Measurements from ENCODE around the gene SPATA31C2.
"Not testable (repeated sequence)": the region's sequence is repeated elsewhere in the genome, so short reads cannot be mapped to it uniquely, and the experiment has no call there.

SPATA31C2 gene

GRCh38 chr9:88123413-88123812 lies 14.9 kb downstream of the SPATA31C2 start:
- not testable (repeated sequence) for H3K4me3 ChIP-seq (ENCODE audit: insufficient read depth, low read length, poor library complexity, severe bottlenecking); H3K27ac ChIP-seq (ENCODE audit: low read depth, low read length); H3K27me3 ChIP-seq (ENCODE audit: low read length); H3K79me2 ChIP-seq (ENCODE audit: insufficient read depth, low read length); H3F3A ChIP-seq (ENCODE audit: insufficient read depth); H4K20me1 ChIP-seq (ENCODE audit: low read depth, low read length); H3K4me2 ChIP-seq (ENCODE audit: low read depth, low read length, poor library complexity, severe bottlenecking); H3K9me2 ChIP-seq (replicated peaks; ENCODE audit: insufficient read depth, low read length); H3K36me3 ChIP-seq (ENCODE audit: low read length); H3K9me3 ChIP-seq (ENCODE audit: insufficient read depth, low read length); H3K9ac ChIP-seq (ENCODE audit: low read length); H2AFZ ChIP-seq (ENCODE audit: low read depth, low read length, severe bottlenecking)

GRCh38 chr9:88118121-88118520 lies 20.2 kb downstream of the SPATA31C2 start:
- not testable (repeated sequence) for H3K27ac ChIP-seq (ENCODE audit: low read depth, low read length); H3K79me2 ChIP-seq (ENCODE audit: insufficient read depth, low read length); H3F3A ChIP-seq (ENCODE audit: insufficient read depth); H3K36me3 ChIP-seq (ENCODE audit: low read length); H3K9ac ChIP-seq (ENCODE audit: low read length); H3K9me3 ChIP-seq (ENCODE audit: insufficient read depth, low read length); H4K20me1 ChIP-seq (ENCODE audit: low read depth, low read length); H2AFZ ChIP-seq (ENCODE audit: low read depth, low read length, severe bottlenecking); H3K4me3 ChIP-seq (ENCODE audit: insufficient read depth, low read length, poor library complexity, severe bottlenecking); H3K4me2 ChIP-seq (ENCODE audit: low read depth, low read length, poor library complexity, severe bottlenecking); H3K27me3 ChIP-seq (ENCODE audit: low read length); H3K9me2 ChIP-seq (replicated peaks; ENCODE audit: insufficient read depth, low read length)

DNA sequence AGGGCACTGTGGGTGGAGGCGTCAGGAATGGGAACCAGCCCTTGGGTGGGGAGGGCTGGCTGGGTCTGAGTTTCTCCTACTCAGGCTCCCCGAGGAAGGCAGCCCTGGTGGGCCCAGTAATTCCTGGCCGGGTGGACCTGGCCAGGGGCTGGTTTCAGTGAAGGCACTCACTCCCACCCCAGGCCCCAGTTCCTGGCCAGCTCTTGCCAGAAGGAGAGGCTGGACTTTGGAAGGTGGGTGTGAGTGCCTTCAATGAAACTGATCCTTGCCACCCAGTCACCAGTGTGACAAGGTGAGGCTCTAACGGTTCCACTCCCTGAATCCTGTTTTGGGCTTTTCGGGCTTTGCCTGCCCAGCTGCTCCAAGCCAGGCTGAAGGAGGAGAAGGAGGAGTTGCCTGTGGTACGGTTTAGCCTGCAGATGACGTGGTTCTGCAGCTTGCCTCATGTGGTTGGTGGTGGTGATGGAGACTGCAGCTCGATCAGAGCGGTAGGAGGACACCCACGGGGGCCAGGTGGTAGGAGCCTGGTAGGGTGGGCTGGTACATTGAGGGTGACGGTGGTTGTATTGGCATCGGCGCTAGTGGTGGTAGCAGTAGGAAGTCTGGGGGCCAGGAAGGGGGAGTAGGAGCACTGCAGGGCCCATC lies 23.2 kb downstream of the SPATA31C2 start:
- not testable (repeated sequence) for H3F3A ChIP-seq (ENCODE audit: insufficient read depth); H3K4me2 ChIP-seq (ENCODE audit: low read depth, low read length, poor library complexity, severe bottlenecking); H4K20me1 ChIP-seq (ENCODE audit: low read depth, low read length); H3K27me3 ChIP-seq (ENCODE audit: low read length); H3K9ac ChIP-seq (ENCODE audit: low read length); H3K9me3 ChIP-seq (ENCODE audit: insufficient read depth, low read length); H3K79me2 ChIP-seq (ENCODE audit: insufficient read depth, low read length); H2AFZ ChIP-seq (ENCODE audit: low read depth, low read length, severe bottlenecking); H3K9me2 ChIP-seq (replicated peaks; ENCODE audit: insufficient read depth, low read length); H3K36me3 ChIP-seq (ENCODE audit: low read length); H3K27ac ChIP-seq (ENCODE audit: low read depth, low read length); H3K4me3 ChIP-seq (ENCODE audit: insufficient read depth, low read length, poor library complexity, severe bottlenecking)

GRCh38 chr9:88114283-88114967 lies 23.9 kb downstream of the SPATA31C2 start:
- H3K27ac ChIP-seq (ENCODE audit: low read depth, low read length); H3K4me2 ChIP-seq (ENCODE audit: low read depth, low read length, poor library complexity, severe bottlenecking); H2AFZ ChIP-seq (ENCODE audit: low read depth, low read length, severe bottlenecking); H3F3A ChIP-seq (ENCODE audit: insufficient read depth); H3K9me2 ChIP-seq (replicated peaks; ENCODE audit: insufficient read depth, low read length); H3K36me3 ChIP-seq (ENCODE audit: low read length); H3K79me2 ChIP-seq (ENCODE audit: insufficient read depth, low read length); H3K4me3 ChIP-seq (ENCODE audit: insufficient read depth, low read length, poor library complexity, severe bottlenecking); H3K9ac ChIP-seq (ENCODE audit: low read length); H3K9me3 ChIP-seq (ENCODE audit: insufficient read depth, low read length); H3K27me3 ChIP-seq (ENCODE audit: low read length); H4K20me1 ChIP-seq (ENCODE audit: low read depth, low read length): not testable (repeated sequence)

- H3K9me3 ChIP-seq (ENCODE audit: insufficient read depth, low read length); H3K27ac ChIP-seq (ENCODE audit: low read depth, low read length); H4K20me1 ChIP-seq (ENCODE audit: low read depth, low read length); H3K36me3 ChIP-seq (ENCODE audit: low read length); H3F3A ChIP-seq (ENCODE audit: insufficient read depth); H3K79me2 ChIP-seq (ENCODE audit: insufficient read depth, low read length); H3K4me2 ChIP-seq (ENCODE audit: low read depth, low read length, poor library complexity, severe bottlenecking); H2AFZ ChIP-seq (ENCODE audit: low read depth, low read length, severe bottlenecking); H3K4me3 ChIP-seq (ENCODE audit: insufficient read depth, low read length, poor library complexity, severe bottlenecking); H3K9ac ChIP-seq (ENCODE audit: low read length); H3K27me3 ChIP-seq (ENCODE audit: low read length); H3K9me2 ChIP-seq (replicated peaks; ENCODE audit: insufficient read depth, low read length): not testable (repeated sequence)
Measured at GRCh38 chr9:88113156-88114130, 24.8 kb downstream of the SPATA31C2 start.

Measured in SU-DHL-6 (cell line).